ENCODE measurements around the gene STX10.

The STX10 gene

GRCh38 chr19:13129384-13129783, 20.8 kb downstream of the STX10 start:
- H3K27me3 Mint-ChIP-seq (ENCODE audit: low read depth): no peaks in the 10 kb centered on the region
- no peaks in the 10 kb centered on the region for H3K9me3 Mint-ChIP-seq
- TF ChIP-seq CTCF (IDR thresholded peaks at IDR 0.05; ENCODE audit: unreplicated experiment in 3 of 3): no peak
- H3K27ac Mint-ChIP-seq: no peak overlapping the region
- H3K4me3 Mint-ChIP-seq: no peak overlapping the region
- H3K4me1 Mint-ChIP-seq: no peaks in the 10 kb centered on the region
- H3K36me3 Mint-ChIP-seq (ENCODE audit: low read depth): peaks cover 8% of the 10 kb centered on the region

- Mint-ChIP-seq H3K4me1 (no peaks in the 10 kb centered on the region), H3K36me3 (ENCODE audit: low read depth) (peaks cover 8% of the 10 kb centered on the region), H3K27me3 (ENCODE audit: low read depth) (no peaks in the 10 kb centered on the region), H3K9me3 (no peaks in the 10 kb centered on the region), H3K4me3 (no peak overlapping the region), H3K27ac (no peak overlapping the region)
- no peak for TF ChIP-seq CTCF (IDR thresholded peaks at IDR 0.05; ENCODE audit: unreplicated experiment in 3 of 3)
Measured at GRCh38 chr19:13128583-13128982, 21.6 kb downstream of the STX10 start.

- no peak for TF ChIP-seq CTCF (IDR thresholded peaks at IDR 0.05; ENCODE audit: unreplicated experiment in 3 of 3)
- no peak overlapping the region for H3K27ac Mint-ChIP-seq
- H3K27me3 Mint-ChIP-seq (ENCODE audit: low read depth): no peaks in the 10 kb centered on the region
- H3K9me3 Mint-ChIP-seq: no peaks in the 10 kb centered on the region
- H3K4me3 Mint-ChIP-seq: no peak overlapping the region
- peaks cover 8% of the 10 kb centered on the region for H3K36me3 Mint-ChIP-seq (ENCODE audit: low read depth)
- H3K4me1 Mint-ChIP-seq: no peaks in the 10 kb centered on the region
Measured at GRCh38 chr19:13127811-13128575, 22.2 kb downstream of the STX10 start.

GRCh38 chr19:13127051-13127450, 23.1 kb downstream of the STX10 start:
- Mint-ChIP-seq H3K36me3 (ENCODE audit: low read depth) (peaks cover 5% of the 10 kb centered on the region), H3K27ac (no peak overlapping the region), H3K4me3 (no peak overlapping the region), H3K27me3 (ENCODE audit: low read depth) (no peaks in the 10 kb centered on the region), H3K4me1 (peaks cover 3% of the 10 kb centered on the region), H3K9me3 (no peaks in the 10 kb centered on the region)
- TF ChIP-seq CTCF (IDR thresholded peaks at IDR 0.05; ENCODE audit: unreplicated experiment in 3 of 3): no peak

GRCh38 chr19:13122980-13123957, 26.9 kb downstream of the STX10 start:
- Mint-ChIP-seq H3K27ac (peak overlapping the region in 2 of 3 experiments; percentile 31 to 39), H3K4me3 (peak overlapping the region in 1 of 3 experiments; percentile 73), H3K9me3 (no peaks in the 10 kb centered on the region), H3K4me1 (peaks cover 18% of the 10 kb centered on the region), H3K27me3 (ENCODE audit: low read depth) (peaks cover 4% of the 10 kb centered on the region), H3K36me3 (ENCODE audit: low read depth) (peaks cover 5% of the 10 kb centered on the region)
- no peak for TF ChIP-seq CTCF (IDR thresholded peaks at IDR 0.05; ENCODE audit: unreplicated experiment in 3 of 3)
